SU-DHL-6 (cell line): ENCODE results near the gene RASSF1.

ENCODE experiments used
- H2AFZ ChIP-seq: fragments of 200-600 bp; sonication (generic); 2 replicates; pipeline ENCODE4 v1.6.1; 2014; ENCODE audit warnings: low read depth, mild to moderate bottlenecking, moderate library complexity, mixed read lengths, antibody characterized with exemption, low read length; ENCODE audit not compliant: severe bottlenecking
- H3F3A ChIP-seq: fragments of 200-600 bp; shearing (Covaris generic); 2 replicates; pipeline ENCODE4 v1.6.0; 2016; ENCODE audit warnings: antibody characterized with exemption, mild to moderate bottlenecking; ENCODE audit not compliant: insufficient read depth
- H3K27ac ChIP-seq: fragments of 200-600 bp; sonication (generic); 2 replicates; pipeline ENCODE4 v1.5.1; 2016; ENCODE audit warnings: low read depth, mild to moderate bottlenecking, low read length, moderate library complexity, mixed read lengths
- H3K27me3 ChIP-seq: fragments of 200-600 bp; sonication (generic), shearing (Covaris generic); 2 replicates; pipeline ENCODE4 v1.6.0; 2014; ENCODE audit warnings: mild to moderate bottlenecking, low read length
- H3K36me3 ChIP-seq: fragments of 200-600 bp; sonication (generic); 2 replicates; pipeline ENCODE4 v1.6.1; 2014; ENCODE audit warnings: mild to moderate bottlenecking, low read length, mixed read lengths
- H3K4me2 ChIP-seq: fragments of 300-600, 200-600 bp; shearing (Covaris generic), sonication (generic); 2 replicates; pipeline ENCODE4 v1.6.0; 2014; ENCODE audit warnings: low read length, low read depth, mild to moderate bottlenecking; ENCODE audit not compliant: poor library complexity, severe bottlenecking
- H3K4me3 ChIP-seq: fragments of 200-600 bp; sonication (generic); 2 replicates; pipeline ENCODE4 v1.5.1; 2014; ENCODE audit warnings: antibody characterized with exemption, low read length, mild to moderate bottlenecking, mixed read lengths; ENCODE audit not compliant: insufficient read depth, poor library complexity, severe bottlenecking
- H3K79me2 ChIP-seq: fragments of 200-600 bp; sonication (generic); 2 replicates; pipeline ENCODE4 v1.6.1; 2014; ENCODE audit warnings: mild to moderate bottlenecking, low read length, moderate library complexity; ENCODE audit not compliant: insufficient read depth
- H3K9ac ChIP-seq: fragments of 200-600 bp; sonication (generic); 2 replicates; pipeline ENCODE4 v1.7.0; 2014; ENCODE audit warnings: mild to moderate bottlenecking, low read length
- H3K9me2 ChIP-seq: fragments of 200-600 bp; sonication (generic); replicated peaks from 2 replicates; pipeline ENCODE4 v1.6.1; 2014; ENCODE audit warnings: low read length; ENCODE audit not compliant: insufficient read depth
- H3K9me3 ChIP-seq: fragments of 200-600 bp; sonication (generic); 2 replicates; pipeline ENCODE4 v1.6.1; 2014; ENCODE audit warnings: low read length, mixed read lengths; ENCODE audit not compliant: insufficient read depth
- H4K20me1 ChIP-seq: fragments of 200-600 bp; sonication (generic); 2 replicates; pipeline ENCODE4 v1.6.1; 2014; ENCODE audit warnings: low read depth, mild to moderate bottlenecking, antibody characterized with exemption, low read length, moderate library complexity, mixed read lengths
- EZH2phosphoT487 ChIP-seq: fragments of 200-600 bp; sonication (generic), shearing (Covaris generic); conservative IDR thresholded peaks from 2 replicates; pipeline ENCODE4 v1.6.1; 2018; ENCODE audit warnings: mild to moderate bottlenecking, antibody characterized with exemption, low read length, moderate library complexity, mixed read lengths
- TF ChIP-seq, protein P1 (sequence below): fragments of 200-600 bp; sonication (generic); IDR thresholded peaks from one replicate; pipeline ENCODE4 v1.5.1; 2017; ENCODE audit warnings: antibody characterized with exemption, mild to moderate bottlenecking, low read length, moderate library complexity; ENCODE audit not compliant: insufficient read depth, poor library complexity, severe bottlenecking

RASSF1 gene

DNA sequence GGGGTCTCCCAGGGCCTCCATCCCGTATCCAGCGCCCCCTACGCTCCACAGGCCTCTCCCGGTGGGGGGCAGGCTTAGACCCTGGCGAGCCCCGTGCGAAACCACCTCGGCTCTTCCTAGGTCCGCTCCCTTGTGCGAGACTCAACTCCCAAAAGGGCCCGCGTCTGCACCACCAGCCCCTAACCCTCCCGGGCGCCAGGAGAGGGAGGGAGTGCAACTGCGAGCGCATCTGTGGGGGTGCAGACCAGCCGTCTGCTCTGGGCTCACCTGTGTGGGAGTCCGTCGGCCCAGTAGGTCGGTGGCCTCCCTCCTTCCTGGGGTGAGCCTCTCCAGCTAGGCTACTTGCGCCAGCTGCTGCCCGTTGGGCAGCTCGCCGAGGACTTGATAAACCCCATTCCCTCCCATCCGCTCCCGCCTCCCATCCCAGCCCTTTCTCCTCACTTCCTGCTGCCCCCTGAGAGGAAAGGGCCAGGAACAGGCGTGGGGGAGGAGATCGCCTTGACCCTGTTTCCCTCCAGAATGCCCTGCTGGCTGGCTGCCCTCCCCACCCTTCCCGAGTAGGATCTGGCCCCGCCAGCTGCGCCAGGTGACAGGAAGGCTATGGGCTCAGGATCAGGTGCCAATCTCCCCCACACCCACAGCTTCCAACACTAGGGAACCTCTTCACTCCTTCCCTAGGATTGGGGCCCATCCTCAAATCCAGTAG lies 18.1 kb downstream of the RASSF1 start, which contains the start of gene HYAL2:
HYAL2 (minus strand) TSS at position 360 of the 706 bp plus-strand sequence. CDS start 2,256 bp downstream, outside the sequence.
- H4K20me1 ChIP-seq: no peaks in the 10 kb centered on the region
- peak within 1 kb of the TSS; percentile 80 for H3K27ac ChIP-seq
- TF ChIP-seq, protein P1, sequence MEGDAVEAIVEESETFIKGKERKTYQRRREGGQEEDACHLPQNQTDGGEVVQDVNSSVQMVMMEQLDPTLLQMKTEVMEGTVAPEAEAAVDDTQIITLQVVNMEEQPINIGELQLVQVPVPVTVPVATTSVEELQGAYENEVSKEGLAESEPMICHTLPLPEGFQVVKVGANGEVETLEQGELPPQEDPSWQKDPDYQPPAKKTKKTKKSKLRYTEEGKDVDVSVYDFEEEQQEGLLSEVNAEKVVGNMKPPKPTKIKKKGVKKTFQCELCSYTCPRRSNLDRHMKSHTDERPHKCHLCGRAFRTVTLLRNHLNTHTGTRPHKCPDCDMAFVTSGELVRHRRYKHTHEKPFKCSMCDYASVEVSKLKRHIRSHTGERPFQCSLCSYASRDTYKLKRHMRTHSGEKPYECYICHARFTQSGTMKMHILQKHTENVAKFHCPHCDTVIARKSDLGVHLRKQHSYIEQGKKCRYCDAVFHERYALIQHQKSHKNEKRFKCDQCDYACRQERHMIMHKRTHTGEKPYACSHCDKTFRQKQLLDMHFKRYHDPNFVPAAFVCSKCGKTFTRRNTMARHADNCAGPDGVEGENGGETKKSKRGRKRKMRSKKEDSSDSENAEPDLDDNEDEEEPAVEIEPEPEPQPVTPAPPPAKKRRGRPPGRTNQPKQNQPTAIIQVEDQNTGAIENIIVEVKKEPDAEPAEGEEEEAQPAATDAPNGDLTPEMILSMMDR: no peak
- no peak for TF ChIP-seq EZH2phosphoT487
- peak within 1 kb of the TSS; percentile 92 for H3K4me2 ChIP-seq
- H3K79me2 ChIP-seq: peaks cover 9% of the 10 kb centered on the region
- peak within 1 kb of the TSS; percentile 96 for H2AFZ ChIP-seq
- H3F3A ChIP-seq: no peaks in the 10 kb centered on the region
- no peaks in the 10 kb centered on the region for H3K9me3 ChIP-seq
- no peaks in the 10 kb centered on the region for H3K27me3 ChIP-seq
- peak within 1 kb of the TSS; percentile 87 for H3K4me3 ChIP-seq
- H3K9ac ChIP-seq: peak within 1 kb of the TSS; percentile 81
- no peaks in the 10 kb centered on the region for H3K36me3 ChIP-seq
- no peaks in the 10 kb centered on the region for H3K9me2 ChIP-seq

DNA sequence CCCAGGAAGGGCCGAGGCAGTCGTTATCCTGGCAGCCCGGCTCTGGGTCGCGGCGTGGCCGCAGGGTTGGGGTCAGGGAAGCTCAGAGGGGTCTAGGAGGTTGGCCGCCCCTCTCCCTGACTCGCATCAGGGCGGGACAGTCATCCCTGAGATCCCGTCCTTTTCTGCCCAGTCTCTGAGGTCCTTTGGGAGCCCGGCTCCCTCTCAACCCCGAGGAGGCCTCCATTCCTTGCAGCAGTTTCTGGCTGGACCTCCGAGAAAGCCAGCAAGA lies 18.6 kb downstream of the RASSF1 start:
- no peaks in the 10 kb centered on the region for H3K9me3 ChIP-seq
- peaks cover 4% of the 10 kb centered on the region for H3K79me2 ChIP-seq
- H3K9ac ChIP-seq: 0 out of 2 replicates have a peak overlapping the region, but pooled peaks have one; percentile 81
- no peak overlapping the region for H3K27ac ChIP-seq
- H2AFZ ChIP-seq: peak overlapping the region; percentile 96
- no peaks in the 10 kb centered on the region for H3F3A ChIP-seq
- H3K36me3 ChIP-seq: no peaks in the 10 kb centered on the region
- H3K4me2 ChIP-seq: peak overlapping the region; percentile 92
- no peaks in the 10 kb centered on the region for H4K20me1 ChIP-seq
- no peaks in the 10 kb centered on the region for H3K27me3 ChIP-seq
- TF ChIP-seq, protein P1: no peak
- no peak for TF ChIP-seq EZH2phosphoT487
- no peaks in the 10 kb centered on the region for H3K9me2 ChIP-seq
- H3K4me3 ChIP-seq: peak overlapping the region; percentile 87

DNA sequence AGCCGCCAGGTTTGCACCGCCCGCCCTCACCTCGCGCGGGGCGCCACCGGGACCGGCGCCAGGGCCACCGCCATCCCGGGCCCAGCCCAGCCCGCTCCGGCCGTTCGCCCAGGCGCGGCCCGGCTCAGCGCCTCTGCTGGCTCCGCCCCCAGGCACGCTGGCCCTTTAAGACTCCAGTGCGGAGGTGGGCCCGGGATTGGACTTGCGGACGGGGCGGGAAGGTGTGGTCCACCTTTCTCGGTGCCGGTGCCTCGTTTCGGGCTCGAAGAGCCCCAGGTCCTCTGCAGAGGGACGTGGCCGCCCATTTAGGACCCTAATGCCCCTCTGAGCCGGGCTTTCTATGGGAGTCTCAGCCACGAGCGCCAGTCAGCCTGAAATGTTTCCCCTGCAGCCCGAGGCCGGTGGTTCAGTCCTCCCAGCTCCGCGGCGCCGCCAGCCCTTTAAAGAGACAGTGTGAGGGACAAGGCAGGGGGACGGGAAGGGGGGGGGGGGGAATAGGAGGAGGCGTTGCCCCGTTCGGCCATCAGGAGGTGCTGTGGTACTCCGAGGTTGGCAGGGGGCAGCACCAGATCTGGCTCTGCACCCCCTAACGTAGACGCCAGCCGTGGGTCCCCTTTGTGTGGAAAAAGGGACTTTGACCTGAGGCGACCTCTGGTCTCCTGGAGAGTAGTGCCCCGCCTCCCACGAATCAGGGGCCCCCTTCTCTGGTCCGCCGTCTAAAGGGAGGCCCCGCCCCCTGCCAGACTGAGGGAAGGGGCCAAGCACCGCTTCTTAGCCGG lies 19.1 kb downstream of the RASSF1 start:
- no peaks in the 10 kb centered on the region for H4K20me1 ChIP-seq

More for the DNA sequence above, 19.1 kb downstream of the RASSF1 start:
- no peaks in the 10 kb centered on the region for H3K9me2 ChIP-seq
- H3K9me3 ChIP-seq: no peaks in the 10 kb centered on the region
- H3K36me3 ChIP-seq: no peaks in the 10 kb centered on the region
- peak overlapping the region; percentile 80 for H3K27ac ChIP-seq
- H3K4me3 ChIP-seq: peak overlapping the region; percentile 87
- no peak for TF ChIP-seq EZH2phosphoT487
- TF ChIP-seq, protein P1: no peak
- no peaks in the 10 kb centered on the region for H3F3A ChIP-seq
- no peaks in the 10 kb centered on the region for H3K79me2 ChIP-seq
- no peaks in the 10 kb centered on the region for H3K27me3 ChIP-seq
- peak overlapping the region; percentile 96 for H2AFZ ChIP-seq
- peak overlapping the region; percentile 92 for H3K4me2 ChIP-seq
- H3K9ac ChIP-seq: peak overlapping the region; percentile 81
